B cell (primary cell): ENCODE measurements around the gene THSD7A. TPM values are rescaled to one million over a fixed set of nuclear protein-coding genes. Genes with fewer than 3 reads are reported as not detected.

Experiments
- ATAC-seq: fragments of 200-7000 bp; cut with Tn5 transposase; one replicate; pipeline ENCODE4 v1.10.0; 2021; ENCODE audit warnings: low read depth, mild to moderate bottlenecking, moderate number of reproducible peaks, moderate library complexity
- CTCF ChIA-PET: fragments of 350-600 bp; sonication (Branson Sonifier 250); formaldehyde crosslinking; loops from one replicate; lab custom pipeline; 2021; ENCODE audit warnings: antibody characterized with exemption, inconsistent platforms; lab: Charles Lee
- POLR2A ChIA-PET: fragments of 350-600 bp; sonication (Branson Sonifier 250); formaldehyde crosslinking; loops from one replicate; lab custom pipeline; 2021; ENCODE audit warnings: antibody characterized with exemption; lab: Charles Lee
- DNase-seq: peaks from one replicate; pipeline ENCODE4 v3.0.0; 2013
- H2AFZ ChIP-seq: 2 replicates; pipeline ENCODE4 v1.6.1; 2012; ENCODE audit warnings: mild to moderate bottlenecking, low read depth, low read length; ENCODE audit not compliant: insufficient read depth, poor library complexity, severe bottlenecking
- H3K27ac ChIP-seq, 2 donors: 1 replicate in 1 of 2; 2 replicates in 1 of 2; pipeline ENCODE4 v1.5.1; 2012 to 2013; ENCODE audit warnings: low read length in 2 of 2, mild to moderate bottlenecking in 2 of 2, moderate library complexity in 1 of 2
- H3K27me3 ChIP-seq, 4 experiments: fragments of 200-600 bp in 1 of 4; sonication (generic) in 1 of 4; replicated peaks in 1 of 4; 1 replicate in 2 of 4; 2 replicates in 2 of 4; pipeline versions ENCODE4 v1.6.1 to v1.7.0; 2013 to 2016; ENCODE audit warnings: low read length in 3 of 4, mild to moderate bottlenecking in 2 of 4, mixed read lengths in 1 of 4, moderate library complexity in 1 of 4; ENCODE audit not compliant: insufficient read depth in 4 of 4, control insufficient read depth in 3 of 4; ENCODE audit errors: control extremely low read depth in 1 of 4
- H3K36me3 ChIP-seq, 2 experiments: replicated peaks in 1 of 2; 1 replicate in 1 of 2; 2 replicates in 1 of 2; pipeline versions ENCODE4 v1.6.1 to v1.7.1; 2013; ENCODE audit warnings: low read length in 1 of 2; ENCODE audit not compliant: insufficient read depth in 2 of 2, control insufficient read depth in 1 of 2; ENCODE audit errors: control extremely low read depth in 1 of 2, extremely low read depth in 1 of 2
- H3K4me1 ChIP-seq, 2 donors: fragments of 200-600 bp in 1 of 2; sonication (generic) in 1 of 2; 1 replicate in 1 of 2; 2 replicates in 1 of 2; pipeline versions ENCODE4 v1.5.1 to v1.6.1; 2013 to 2017; ENCODE audit warnings: low read length in 2 of 2; ENCODE audit not compliant: control insufficient read depth in 2 of 2, insufficient read depth in 2 of 2
- H3K4me2 ChIP-seq: replicated peaks from 2 replicates; pipeline ENCODE3; 2012; ENCODE audit warnings: mild to moderate bottlenecking, low read depth, low read length; ENCODE audit not compliant: poor library complexity, severe bottlenecking
- H3K4me3 ChIP-seq, 5 experiments: fragments of 200-600 bp in 1 of 5; sonication (generic) in 1 of 5; 1 replicate in 3 of 5; 2 replicates in 2 of 5; pipeline versions ENCODE4 v1.5.1 to v1.7.0; 2011 to 2016; ENCODE audit warnings: low read length in 4 of 5, mild to moderate bottlenecking in 4 of 5, low read depth in 2 of 5, control low read depth in 1 of 5, moderate library complexity in 1 of 5; ENCODE audit not compliant: insufficient read depth in 1 of 5; ENCODE audit errors: control extremely low read depth in 1 of 5, extremely low read depth in 1 of 5
- H3K79me2 ChIP-seq: fragments of 200-600 bp; sonication (generic); one replicate; pipeline ENCODE4 v1.6.0; 2016; ENCODE audit warnings: low read length; ENCODE audit not compliant: control insufficient read depth, insufficient read depth
- H3K9ac ChIP-seq: fragments of 200-600 bp; sonication (generic); 2 replicates; pipeline ENCODE4 v1.6.1; 2017; ENCODE audit warnings: mild to moderate bottlenecking, low read length, moderate library complexity
- H3K9me3 ChIP-seq, 3 donors: one replicate each; pipeline versions ENCODE4 v1.6.1 to v1.7.1; 2013; ENCODE audit warnings: low read length in 2 of 3; ENCODE audit not compliant: control insufficient read depth in 2 of 3, insufficient read depth in 1 of 3; ENCODE audit errors: control extremely low read depth in 1 of 3
- H4K20me1 ChIP-seq: 2 replicates; pipeline ENCODE4 v1.6.0; 2012; ENCODE audit warnings: mild to moderate bottlenecking, low read length; ENCODE audit not compliant: insufficient read depth, control insufficient read depth, poor library complexity, severe bottlenecking
- H3K27ac Mint-ChIP-seq: one replicate; pipeline ENCODE4 v1.8.0; 2021; ENCODE audit warnings: mixed read lengths
- H3K27me3 Mint-ChIP-seq: one replicate; pipeline ENCODE4 v1.8.0; 2021; ENCODE audit warnings: mixed read lengths
- H3K4me1 Mint-ChIP-seq: one replicate; pipeline ENCODE4 v1.8.0; 2021; ENCODE audit warnings: mixed read lengths
- H3K4me3 Mint-ChIP-seq: one replicate; pipeline ENCODE4 v1.8.0; 2021; ENCODE audit warnings: mixed read lengths
- H3K9me3 Mint-ChIP-seq: one replicate; pipeline ENCODE4 v1.8.0; 2022; ENCODE audit warnings: mixed read lengths; ENCODE audit not compliant: insufficient read depth
- EZH2 ChIP-seq: IDR thresholded peaks from 2 replicates; pipeline ENCODE4 v1.6.1; 2012; ENCODE audit warnings: borderline replicate concordance, low read depth, mild to moderate bottlenecking, moderate library complexity, low read length; ENCODE audit not compliant: insufficient read depth, poor library complexity, severe bottlenecking
- WGBS: methylation state at CpG from one replicate; pipeline ENCODE4 v1.1.5; 2013; ENCODE audit warnings: missing lambda C conversion rate; ENCODE audit not compliant: insufficient coverage; 5-methylcytosine and 5-hydroxymethylcytosine counted together
- intact Hi-C: fragments of 100-400 bp; cut with micrococcal nuclease; formaldehyde crosslinking; loops from one replicate; pipeline ENCODE4 v1.10.0; 2022
- polyA plus RNA-seq: library from polyadenylated mRNA; depleted of rRNA; stranded (reverse); fragments of >200 nt; gene quantifications from 2 replicates; pipeline ENCODE4 v1.2.3, GENCODE V29; 2012
- total RNA-seq, 2 donors: library from RNA; stranded (reverse); fragments of 120-200 nt in 1 of 2; gene quantifications; 1 replicate in 1 of 2; 2 replicates in 1 of 2; pipeline versions ENCODE4 v1.2.3 to v1.2.4, GENCODE V29; 2013 to 2022
- TF ChIP-seq, protein P1 (sequence below): fragments of 200-600 bp; IDR thresholded peaks from one replicate; pipeline ENCODE4 v1.8.0; 2022; ENCODE audit warnings: antibody characterized with exemption, mild to moderate bottlenecking

THSD7A gene
- total and polyA plus RNA-seq, 2 donors (not counting 1 experiment from before 2014, with no cell fraction given): not detected

GRCh38 chr7:11751315-11751714 lies 80.7 kb downstream of the THSD7A start:
- H3K4me3 ChIP-seq: no peak overlapping the region
- no peak overlapping the region for H3K4me2 ChIP-seq
- intact Hi-C loops: no loop called here
- ATAC-seq: no peak
- no peaks in the 10 kb centered on the region for H3K9me3 ChIP-seq
- no peaks in the 10 kb centered on the region for H4K20me1 ChIP-seq
- ChIA-PET POLR2A (no interaction called here), CTCF (no interaction called here)
- H3K9ac ChIP-seq: no peak overlapping the region
- H3K79me2 ChIP-seq: no peaks in the 10 kb centered on the region
- H3K4me3 Mint-ChIP-seq: no peak overlapping the region
- DNase-seq: no peak
- H3K4me1 ChIP-seq: no peaks in the 10 kb centered on the region
- H3K36me3 ChIP-seq: no peaks in the 10 kb centered on the region
- no peak overlapping the region for H3K27ac ChIP-seq
- no peak overlapping the region for H3K27ac Mint-ChIP-seq
- WGBS: 83% methylated on average over 2 of the region's 2 CpGs
- H2AFZ ChIP-seq: no peak overlapping the region
- no peaks in the 10 kb centered on the region for H3K27me3 Mint-ChIP-seq
- no peaks in the 10 kb centered on the region for H3K27me3 ChIP-seq
- no peaks in the 10 kb centered on the region for H3K4me1 Mint-ChIP-seq
- H3K9me3 Mint-ChIP-seq: no peaks in the 10 kb centered on the region
- TF ChIP-seq EZH2: no peak
- TF ChIP-seq, protein P1, sequence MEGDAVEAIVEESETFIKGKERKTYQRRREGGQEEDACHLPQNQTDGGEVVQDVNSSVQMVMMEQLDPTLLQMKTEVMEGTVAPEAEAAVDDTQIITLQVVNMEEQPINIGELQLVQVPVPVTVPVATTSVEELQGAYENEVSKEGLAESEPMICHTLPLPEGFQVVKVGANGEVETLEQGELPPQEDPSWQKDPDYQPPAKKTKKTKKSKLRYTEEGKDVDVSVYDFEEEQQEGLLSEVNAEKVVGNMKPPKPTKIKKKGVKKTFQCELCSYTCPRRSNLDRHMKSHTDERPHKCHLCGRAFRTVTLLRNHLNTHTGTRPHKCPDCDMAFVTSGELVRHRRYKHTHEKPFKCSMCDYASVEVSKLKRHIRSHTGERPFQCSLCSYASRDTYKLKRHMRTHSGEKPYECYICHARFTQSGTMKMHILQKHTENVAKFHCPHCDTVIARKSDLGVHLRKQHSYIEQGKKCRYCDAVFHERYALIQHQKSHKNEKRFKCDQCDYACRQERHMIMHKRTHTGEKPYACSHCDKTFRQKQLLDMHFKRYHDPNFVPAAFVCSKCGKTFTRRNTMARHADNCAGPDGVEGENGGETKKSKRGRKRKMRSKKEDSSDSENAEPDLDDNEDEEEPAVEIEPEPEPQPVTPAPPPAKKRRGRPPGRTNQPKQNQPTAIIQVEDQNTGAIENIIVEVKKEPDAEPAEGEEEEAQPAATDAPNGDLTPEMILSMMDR: no peak

GRCh38 chr7:11750191-11750590 lies 81.8 kb downstream of the THSD7A start:
- intact Hi-C loops: no loop called here
- no peak overlapping the region for H3K27ac Mint-ChIP-seq
- H3K36me3 ChIP-seq: no peaks in the 10 kb centered on the region
- ChIA-PET POLR2A (no interaction called here), CTCF (no interaction called here)
- no peak overlapping the region for H2AFZ ChIP-seq
- TF ChIP-seq, protein P1: no peak
- no peak for TF ChIP-seq EZH2
- no peaks in the 10 kb centered on the region for H3K27me3 Mint-ChIP-seq
- no peaks in the 10 kb centered on the region for H3K9me3 ChIP-seq
- no peaks in the 10 kb centered on the region for H3K4me1 ChIP-seq
- H3K4me1 Mint-ChIP-seq: no peaks in the 10 kb centered on the region
- no peak overlapping the region for H3K4me2 ChIP-seq
- H3K9ac ChIP-seq: no peak overlapping the region
- H3K9me3 Mint-ChIP-seq: no peaks in the 10 kb centered on the region
- no peaks in the 10 kb centered on the region for H3K27me3 ChIP-seq
- H4K20me1 ChIP-seq: no peaks in the 10 kb centered on the region
- no peak for ATAC-seq
- H3K79me2 ChIP-seq: no peaks in the 10 kb centered on the region
- no peak overlapping the region for H3K27ac ChIP-seq
- no peak overlapping the region for H3K4me3 ChIP-seq
- H3K4me3 Mint-ChIP-seq: no peak overlapping the region
- WGBS: 21% methylated on average over 4 of the region's 6 CpGs
- DNase-seq: no peak
